WTC11 (cell line): Measurements from ENCODE around the gene IL12RB1. TPM values are rescaled to one million over a fixed set of nuclear protein-coding genes. Genes with fewer than 3 reads are reported as not detected.

Source experiments
- ATAC-seq: fragments of 200-7000 bp; cut with Tn5 transposase; 2 replicates; pipeline ENCODE4 v1.10.0; 2021; ENCODE audit warnings: mild to moderate bottlenecking, moderate library complexity
- CTCF ChIA-PET: fragments of 300-600 bp; sonication (Branson Sonifier 250); formaldehyde crosslinking; loops from one replicate; lab custom pipeline; 2021; ENCODE audit warnings: antibody characterized with exemption; lab: Charles Lee
- POLR2A ChIA-PET: fragments of 350-600 bp; sonication (Branson Sonifier 250); formaldehyde crosslinking; loops from one replicate; lab custom pipeline; 2021; ENCODE audit warnings: antibody characterized with exemption; lab: Charles Lee
- DNase-seq: peaks from one replicate; pipeline ENCODE4 v3.0.0; 2021; ENCODE audit warnings: low spot score
- H3K27ac Mint-ChIP-seq: 2 replicates; pipeline ENCODE4 v1.8.0; 2021; ENCODE audit warnings: mixed read lengths
- H3K27me3 Mint-ChIP-seq: 2 replicates; pipeline ENCODE4 v1.8.0; 2021; ENCODE audit warnings: low read depth, mild to moderate bottlenecking, moderate library complexity, mixed read lengths
- H3K36me3 Mint-ChIP-seq: 2 replicates; pipeline ENCODE4 v1.8.0; 2021; ENCODE audit warnings: mixed read lengths
- H3K4me1 Mint-ChIP-seq: 2 replicates; pipeline ENCODE4 v1.8.0; 2022; ENCODE audit warnings: mixed read lengths
- H3K4me3 Mint-ChIP-seq: 2 replicates; pipeline ENCODE4 v1.8.0; 2021; ENCODE audit warnings: mild to moderate bottlenecking, moderate library complexity, mixed read lengths
- H3K9me3 Mint-ChIP-seq: 2 replicates; pipeline ENCODE4 v1.8.0; 2021; ENCODE audit warnings: mixed read lengths
- CREB1 ChIP-seq: sonication (generic); formaldehyde crosslinking; IDR thresholded peaks from 2 replicates; pipeline ENCODE4 v1.8.0; 2023; ENCODE audit warnings: mild to moderate bottlenecking, missing genetic modification reagents
- FOXP1 ChIP-seq: sonication (generic); formaldehyde crosslinking; IDR thresholded peaks from 2 replicates; pipeline ENCODE4 v1.8.0; 2022; ENCODE audit warnings: missing genetic modification reagents, mild to moderate bottlenecking, moderate library complexity, borderline replicate concordance
- FOXP4 ChIP-seq: sonication (generic); formaldehyde crosslinking; IDR thresholded peaks from 2 replicates; pipeline ENCODE4 v1.8.0; 2022; ENCODE audit warnings: mild to moderate bottlenecking, missing genetic modification reagents
- HMGXB4 ChIP-seq: sonication (generic); formaldehyde crosslinking; IDR thresholded peaks from 2 replicates; pipeline ENCODE4 v1.8.1; 2023; ENCODE audit warnings: mild to moderate bottlenecking, moderate library complexity, missing genetic modification reagents
- IRF2 ChIP-seq: sonication (generic); formaldehyde crosslinking; IDR thresholded peaks from 2 replicates; pipeline ENCODE4 v1.8.0; 2022; ENCODE audit warnings: low read depth, missing genetic modification reagents, borderline replicate concordance
- JUN ChIP-seq: sonication (generic); formaldehyde crosslinking; IDR thresholded peaks from 2 replicates; pipeline ENCODE4 v1.8.0; 2023; ENCODE audit warnings: mild to moderate bottlenecking, missing genetic modification reagents
- NFE2L1 ChIP-seq: sonication (generic); formaldehyde crosslinking; IDR thresholded peaks from 2 replicates; pipeline ENCODE4 v1.8.1; 2023; ENCODE audit warnings: missing genetic modification reagents
- NFYB ChIP-seq: sonication (generic); formaldehyde crosslinking; conservative IDR thresholded peaks from 2 replicates; pipeline ENCODE4 v1.8.0; 2022; ENCODE audit warnings: low read depth, missing genetic modification reagents
- NR3C1 ChIP-seq: sonication (generic); formaldehyde crosslinking; conservative IDR thresholded peaks from 2 replicates; pipeline ENCODE4 v1.8.1; 2023; ENCODE audit warnings: low read depth, mild to moderate bottlenecking, missing genetic modification reagents
- PRDM15 ChIP-seq: sonication (generic); formaldehyde crosslinking; IDR thresholded peaks from 2 replicates; pipeline ENCODE4 v1.8.0; 2022; ENCODE audit warnings: missing genetic modification reagents
- SP1 ChIP-seq: sonication (generic); formaldehyde crosslinking; conservative IDR thresholded peaks from 2 replicates; pipeline ENCODE4 v1.8.1; 2022; ENCODE audit warnings: missing genetic modification reagents
- TEAD4 ChIP-seq: sonication (generic); formaldehyde crosslinking; IDR thresholded peaks from 2 replicates; pipeline ENCODE4 v1.8.0; 2022; ENCODE audit warnings: mild to moderate bottlenecking, missing genetic modification reagents
- TP53 ChIP-seq: sonication (generic); formaldehyde crosslinking; IDR thresholded peaks from 2 replicates; pipeline ENCODE4 v1.8.1; 2023; ENCODE audit warnings: mild to moderate bottlenecking, missing genetic modification reagents
- USF1 ChIP-seq: sonication (generic); formaldehyde crosslinking; IDR thresholded peaks from 2 replicates; pipeline ENCODE4 v1.8.0; 2022; ENCODE audit warnings: mild to moderate bottlenecking, missing genetic modification reagents
- USF2 ChIP-seq: sonication (generic); formaldehyde crosslinking; IDR thresholded peaks from 2 replicates; pipeline ENCODE4 v1.8.1; 2023; ENCODE audit warnings: mild to moderate bottlenecking, missing genetic modification reagents, moderate library complexity
- ZBTB21 ChIP-seq: sonication (generic); formaldehyde crosslinking; IDR thresholded peaks from 2 replicates; pipeline ENCODE4 v1.8.1; 2023; ENCODE audit warnings: mild to moderate bottlenecking, missing genetic modification reagents, borderline replicate concordance
- ZNF396 ChIP-seq: fragments of 250-450 bp; sonication (Bioruptor Pico); IDR thresholded peaks from 2 replicates; pipeline ENCODE4 v1.8.0; 2021; ENCODE audit warnings: mild to moderate bottlenecking, moderate library complexity, borderline replicate concordance
- total RNA-seq: library from RNA; stranded (reverse); gene quantifications from 3 replicates; pipeline ENCODE4 v1.2.3, GENCODE V29; 2021

Gene IL12RB1
- total RNA-seq, 1 experiment from 2014 or later: not detected

GRCh38 chr19:18060472-18060871 is 26.3 kb downstream of the IL12RB1 start:
- no peaks in the 10 kb centered on the region; the same call in 1 of the 2 replicates for H3K9me3 Mint-ChIP-seq
- CTCF ChIA-PET: interaction anchor here (0.6 to 6.3 kb wide), 8 partner anchors 9 to 122 kb away, joined by 3 to 46 read pairs (median 4); partner anchors contain the start of gene ARRDC2
- H3K4me1 Mint-ChIP-seq: peaks cover 5% of the 10 kb centered on the region
- POLR2A ChIA-PET: no interaction called here
- H3K4me3 Mint-ChIP-seq: no peak overlapping the region
- TF ChIP-seq TEAD4 (CRISPR knock-in tag) (no peak), USF1 (peak; percentile 82), USF2 (CRISPR knock-in tag) (peak; percentile 91), FOXP1 (CRISPR knock-in tag) (no peak), NFYB (CRISPR knock-in tag) (peak; percentile 58)
- DNase-seq (no peak), ATAC-seq (peak; percentile 8)
- no peaks in the 10 kb centered on the region for H3K36me3 Mint-ChIP-seq
- H3K27me3 Mint-ChIP-seq: no peaks in the 10 kb centered on the region; the same call in 1 of the 2 replicates
- no peak overlapping the region for H3K27ac Mint-ChIP-seq

- H3K4me1 Mint-ChIP-seq: peaks cover 6% of the 10 kb centered on the region
- H3K36me3 Mint-ChIP-seq: no peaks in the 10 kb centered on the region
- ChIA-PET CTCF (interaction anchor here (0.6 to 6.3 kb wide), 11 partner anchors 15 to 201 kb away, joined by 3 to 46 read pairs (median 4); partner anchors contain the start of genes ARRDC2 and RPL18A), POLR2A (no interaction called here)
- TF ChIP-seq NFE2L1 (CRISPR knock-in tag): no peak
- no peaks in the 10 kb centered on the region; the same call in 1 of the 2 replicates for H3K9me3 Mint-ChIP-seq
- H3K27me3 Mint-ChIP-seq: no peaks in the 10 kb centered on the region; the same call in 1 of the 2 replicates
- ATAC-seq (no peak), DNase-seq (no peak)
- no peak overlapping the region for H3K4me3 Mint-ChIP-seq
- H3K27ac Mint-ChIP-seq: no peak overlapping the region
These were observed 26.8 kb downstream of the IL12RB1 start for GRCh38 chr19:18059902-18060301.

- H3K27me3 Mint-ChIP-seq: no peaks in the 10 kb centered on the region; the same call in 1 of the 2 replicates
- H3K36me3 Mint-ChIP-seq: no peaks in the 10 kb centered on the region
- no peak overlapping the region for H3K27ac Mint-ChIP-seq
- peaks cover 7% of the 10 kb centered on the region for H3K4me1 Mint-ChIP-seq
- DNase-seq (no peak), ATAC-seq (no peak)
- CTCF ChIA-PET: interaction anchor here (1.2 to 6.3 kb wide), 10 partner anchors 15 to 200 kb away, joined by 3 to 46 read pairs (median 5); partner anchors contain the start of genes ARRDC2 and RPL18A
- POLR2A ChIA-PET: no interaction called here
- no peak overlapping the region for H3K4me3 Mint-ChIP-seq
- TF ChIP-seq FOXP4 (CRISPR knock-in tag) (no peak), IRF2 (CRISPR knock-in tag) (no peak), TP53 (CRISPR knock-in tag) (no peak)
- no peaks in the 10 kb centered on the region; the same call in 1 of the 2 replicates for H3K9me3 Mint-ChIP-seq
These were observed 27.4 kb downstream of the IL12RB1 start for GRCh38 chr19:18059297-18059696.

GRCh38 chr19:18058208-18059009 is 28.3 kb downstream of the IL12RB1 start:
- no peaks in the 10 kb centered on the region; the same call in 1 of the 2 replicates for H3K9me3 Mint-ChIP-seq
- peak overlapping the region; percentile 63; the same call in 1 of the 2 replicates for H3K27ac Mint-ChIP-seq
- peak overlapping the region; percentile 61 for H3K4me3 Mint-ChIP-seq
- ChIA-PET CTCF (interaction anchor here (0.6 to 6.3 kb wide), 15 partner anchors 14 to 428 kb away, joined by 3 to 46 read pairs (median 4); partner anchors contain the start of genes ARRDC2 and RPL18A), POLR2A (no interaction called here)
- peaks cover 7% of the 10 kb centered on the region for H3K4me1 Mint-ChIP-seq
- DNase-seq (peak; percentile 86), ATAC-seq (peak; percentile 86)
- H3K36me3 Mint-ChIP-seq: no peaks in the 10 kb centered on the region
- no peaks in the 10 kb centered on the region; the same call in 1 of the 2 replicates for H3K27me3 Mint-ChIP-seq
- no peak for TF ChIP-seq NR3C1 (CRISPR knock-in tag)
- no peak for TF ChIP-seq PRDM15 (CRISPR knock-in tag)
- TF ChIP-seq CREB1 (CRISPR knock-in tag): no peak
- TF ChIP-seq ZBTB21 (CRISPR knock-in tag): no peak
- TF ChIP-seq SP1 (CRISPR knock-in tag): peak; percentile 67
- TF ChIP-seq JUN (CRISPR knock-in tag): no peak
- TF ChIP-seq ZNF396 (CRISPR knock-in tag): no peak
- TF ChIP-seq NFE2L1 (CRISPR knock-in tag): peak; percentile 62; the same call in 1 of the 2 replicates
- 0 out of 2 replicates have a peak, but pooled peaks have one; percentile 61 for TF ChIP-seq HMGXB4 (CRISPR knock-in tag)
